ENCODE results near the gene LCT.

Gene LCT

DNA sequence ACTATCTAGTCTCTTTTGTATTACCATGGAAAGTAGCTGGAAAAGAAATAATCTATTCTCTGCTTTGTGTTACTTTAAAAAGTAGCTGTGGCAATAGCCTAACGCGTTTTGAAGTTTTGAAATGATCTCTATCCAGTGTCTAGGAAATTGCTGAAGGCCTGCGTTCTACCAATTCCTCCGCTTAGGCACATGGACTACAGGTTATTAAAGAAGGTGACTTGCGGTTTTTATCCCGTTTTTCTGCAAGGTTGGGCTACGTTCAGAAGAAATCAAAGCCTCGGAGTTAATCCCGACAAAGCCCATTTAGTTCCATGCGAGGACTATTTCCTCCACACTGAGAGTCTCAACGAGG lies 96.0 kb downstream of the LCT start:
- no peak for DNase-seq

DNA sequence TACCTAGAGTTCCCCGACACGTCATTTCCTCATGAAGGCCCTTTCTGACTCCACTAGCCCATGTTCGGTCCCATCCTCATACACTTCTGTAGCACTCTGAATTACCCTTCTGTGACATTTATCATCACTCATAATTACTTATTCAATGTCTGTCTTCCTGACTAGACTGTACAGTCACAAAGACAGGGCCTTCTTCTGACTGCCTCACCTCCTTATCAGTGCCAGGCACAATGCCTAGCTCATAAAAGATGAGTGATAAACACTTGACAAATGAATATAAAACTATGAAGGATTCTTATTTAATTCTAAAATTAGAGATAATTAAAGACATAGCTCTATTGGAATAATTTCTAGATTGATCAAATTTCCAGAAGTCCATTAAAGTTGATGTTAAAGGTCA lies 96.8 kb downstream of the LCT start:
- DNase-seq: no peak

Data from effector CD8-positive, alpha-beta T cell (primary cell).